GM12873 (cell line): ENCODE measurements around the gene TRIP4.

ENCODE experiments used
- CTCF ChIP-seq: IDR thresholded peaks from 2 replicates; pipeline ENCODE4 v1.5.1; 2012; ENCODE audit warnings: low read depth, mild to moderate bottlenecking, moderate library complexity, low read length, control low read depth; ENCODE audit not compliant: insufficient read depth; ENCODE audit errors: missing control alignments

The TRIP4 gene

GRCh38 chr15:64396789-64397188 lies 9.2 kb downstream of the TRIP4 start:
- no peak for TF ChIP-seq CTCF

GRCh38 chr15:64398575-64398974 lies 10.9 kb downstream of the TRIP4 start:
- no peak for TF ChIP-seq CTCF

DNA sequence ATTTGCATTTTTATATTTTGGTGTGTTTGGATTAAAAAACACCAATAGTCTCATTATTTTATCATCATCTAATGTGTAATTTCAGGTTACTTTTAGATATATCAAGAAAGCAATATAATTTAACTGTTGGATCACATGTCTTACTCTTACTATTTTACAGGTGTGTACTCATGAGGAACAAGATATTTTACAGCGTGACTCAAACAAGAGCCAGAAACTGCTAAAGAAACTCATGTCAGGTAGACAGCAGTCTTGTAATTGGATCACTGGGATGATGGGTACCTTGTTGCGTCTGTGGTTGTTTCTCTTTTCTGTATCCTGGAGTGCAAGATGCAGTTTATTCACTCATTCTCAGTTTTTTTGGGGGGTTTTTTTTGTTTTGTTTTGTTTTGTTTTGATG lies 12.9 kb downstream of the TRIP4 start:
- TF ChIP-seq CTCF: no peak

GRCh38 chr15:64412216-64412615 lies 24.6 kb downstream of the TRIP4 start:
- TF ChIP-seq CTCF: no peak

DNA sequence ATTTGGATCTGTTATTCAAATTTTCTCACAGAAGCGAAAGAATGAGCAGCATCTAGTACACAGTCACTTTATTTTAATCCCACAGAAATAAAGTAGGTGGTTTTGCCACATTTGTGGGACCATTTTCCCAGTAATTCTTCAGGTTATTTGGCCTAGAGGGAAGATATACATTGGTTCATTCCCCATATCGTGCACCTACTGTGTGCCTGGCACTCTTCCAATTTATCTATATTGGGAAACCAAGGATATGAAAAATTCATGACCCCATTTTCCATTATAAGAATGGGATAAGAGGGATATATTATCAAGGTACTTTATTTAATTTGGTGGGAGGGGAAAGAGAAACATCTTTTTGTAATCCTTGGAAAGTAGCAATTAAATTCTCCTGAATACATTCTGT lies 35.1 kb downstream of the TRIP4 start:
- TF ChIP-seq CTCF: no peak

- no peak for TF ChIP-seq CTCF
These were observed 36.3 kb downstream of the TRIP4 start for GRCh38 chr15:64423970-64424369.

GRCh38 chr15:64425221-64425620 lies 37.6 kb downstream of the TRIP4 start:
- no peak for TF ChIP-seq CTCF
